IMR-90 (cell line): ENCODE data around the gene DOCK10.

ENCODE experiments used
- MAFK ChIP-seq: IDR thresholded peaks from 2 replicates; pipeline ENCODE4 v1.6.1; 2012; ENCODE audit warnings: low read depth, low read length, improper control_type of control experiment
- MXI1 ChIP-seq: IDR thresholded peaks from 2 replicates; pipeline ENCODE4 v1.6.1; 2012; ENCODE audit warnings: low read depth, mild to moderate bottlenecking, low read length, moderate library complexity, borderline replicate concordance
- POLR2A ChIP-seq: IDR thresholded peaks from 2 replicates; pipeline ENCODE4 v1.6.1; 2012; ENCODE audit warnings: mild to moderate bottlenecking, low read depth, low read length
- TF ChIP-seq, protein P1 (sequence below): conservative IDR thresholded peaks from 2 replicates; pipeline ENCODE4 v1.5.1; 2012; ENCODE audit warnings: mild to moderate bottlenecking, low read depth, low read length, improper control_type of control experiment

GRCh38 chr2:225008179-225008856, 34.0 kb downstream of the DOCK10 start:
- TF ChIP-seq, protein P1, sequence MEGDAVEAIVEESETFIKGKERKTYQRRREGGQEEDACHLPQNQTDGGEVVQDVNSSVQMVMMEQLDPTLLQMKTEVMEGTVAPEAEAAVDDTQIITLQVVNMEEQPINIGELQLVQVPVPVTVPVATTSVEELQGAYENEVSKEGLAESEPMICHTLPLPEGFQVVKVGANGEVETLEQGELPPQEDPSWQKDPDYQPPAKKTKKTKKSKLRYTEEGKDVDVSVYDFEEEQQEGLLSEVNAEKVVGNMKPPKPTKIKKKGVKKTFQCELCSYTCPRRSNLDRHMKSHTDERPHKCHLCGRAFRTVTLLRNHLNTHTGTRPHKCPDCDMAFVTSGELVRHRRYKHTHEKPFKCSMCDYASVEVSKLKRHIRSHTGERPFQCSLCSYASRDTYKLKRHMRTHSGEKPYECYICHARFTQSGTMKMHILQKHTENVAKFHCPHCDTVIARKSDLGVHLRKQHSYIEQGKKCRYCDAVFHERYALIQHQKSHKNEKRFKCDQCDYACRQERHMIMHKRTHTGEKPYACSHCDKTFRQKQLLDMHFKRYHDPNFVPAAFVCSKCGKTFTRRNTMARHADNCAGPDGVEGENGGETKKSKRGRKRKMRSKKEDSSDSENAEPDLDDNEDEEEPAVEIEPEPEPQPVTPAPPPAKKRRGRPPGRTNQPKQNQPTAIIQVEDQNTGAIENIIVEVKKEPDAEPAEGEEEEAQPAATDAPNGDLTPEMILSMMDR = no peak
- TF ChIP-seq POLR2A (no peak), MAFK (0 out of 2 replicates have a peak, but pooled peaks have one; percentile 32), MXI1 (no peak)
